ENCODE results near the gene FOXJ3. TPM values are rescaled to one million over a fixed set of nuclear protein-coding genes. Genes with fewer than 3 reads are reported as not detected.

Gene FOXJ3
- total and polyA plus RNA-seq, 2 of the 13 experiments (the other 11 are each of a cell fraction or from before 2014, with no cell fraction given) = 16.6 to 48.5 TPM

- TF ChIP-seq ZBTB3 (CRISPR knock-in tag; IDR thresholded peaks at IDR 0.05; ENCODE audit: borderline replicate concordance, low read depth) (no peak), SIN3B (IDR thresholded peaks at IDR 0.05; ENCODE audit: low read length) (no peak), HDAC1 (CRISPR knock-in tag; IDR thresholded peaks at IDR 0.05) (no peak), HMGXB3 (CRISPR knock-in tag; IDR thresholded peaks at IDR 0.05; ENCODE audit: borderline replicate concordance) (no peak), ZBTB46 (CRISPR knock-in tag; IDR thresholded peaks at IDR 0.05; ENCODE audit: borderline replicate concordance) (no peak), CHCHD3 (CRISPR knock-in tag; IDR thresholded peaks at IDR 0.05) (no peak), ZNF329 (CRISPR knock-in tag; IDR thresholded peaks at IDR 0.05; ENCODE audit: low read depth) (no peak), FOSL1 (CRISPR knock-in tag; IDR thresholded peaks at IDR 0.05; ENCODE audit: borderline replicate concordance) (no peak)
These were observed 1.9 kb upstream of the FOXJ3 start (continued) for GRCh38 chr1:42336978-42337377.
